NCI-H748 treated with DMSO at 0.1 percent for 48 hours (cell line): ENCODE measurements around the gene FES.
A peak's percentile ranks its signal among the peaks of the same experiment; 100 is the strongest.
"Not testable (repeated sequence)": the region's sequence is repeated elsewhere in the genome, so short reads cannot be mapped to it uniquely, and the experiment has no call there.

Experiments used
- DNase-seq: peaks from one replicate; lab custom pipeline; 2025; lab: John Stamatoyannopoulos, UW

Gene FES

GRCh38 chr15:90891346-90891949, 7.1 kb downstream of the FES start:
- DNase-seq = no peak

GRCh38 chr15:90892023-90892422, 7.7 kb downstream of the FES start:
- DNase-seq = no peak

DNA sequence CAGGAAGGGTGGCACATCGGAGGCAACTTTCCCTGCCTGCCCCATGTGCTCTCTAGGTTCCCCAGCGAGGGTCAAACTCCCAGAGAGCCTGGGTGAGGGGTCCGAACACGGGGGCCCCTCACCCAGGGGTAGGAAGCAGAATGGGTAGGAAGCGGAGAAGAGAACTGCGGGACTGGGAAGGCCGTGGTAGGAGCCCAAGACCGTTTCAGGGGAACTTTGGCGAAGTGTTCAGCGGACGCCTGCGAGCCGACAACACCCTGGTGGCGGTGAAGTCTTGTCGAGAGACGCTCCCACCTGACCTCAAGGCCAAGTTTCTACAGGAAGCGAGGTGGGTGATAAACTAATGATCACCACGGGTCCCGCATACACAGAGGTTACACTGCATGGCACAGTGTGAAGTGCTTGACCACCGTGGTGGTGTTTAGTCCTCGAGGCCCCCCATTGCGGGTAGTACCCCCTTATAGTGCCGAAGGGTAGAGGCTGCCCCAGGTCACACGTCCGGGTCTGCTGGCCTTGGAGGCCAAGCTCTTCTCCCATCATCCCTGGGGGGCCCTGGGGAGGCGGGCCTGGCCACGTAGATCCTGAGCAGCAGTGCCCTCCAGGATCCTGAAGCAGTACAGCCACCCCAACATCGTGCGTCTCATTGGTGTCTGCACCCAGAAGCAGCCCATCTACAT, 8.3 kb downstream of the FES start:
- no peak for DNase-seq

DNA sequence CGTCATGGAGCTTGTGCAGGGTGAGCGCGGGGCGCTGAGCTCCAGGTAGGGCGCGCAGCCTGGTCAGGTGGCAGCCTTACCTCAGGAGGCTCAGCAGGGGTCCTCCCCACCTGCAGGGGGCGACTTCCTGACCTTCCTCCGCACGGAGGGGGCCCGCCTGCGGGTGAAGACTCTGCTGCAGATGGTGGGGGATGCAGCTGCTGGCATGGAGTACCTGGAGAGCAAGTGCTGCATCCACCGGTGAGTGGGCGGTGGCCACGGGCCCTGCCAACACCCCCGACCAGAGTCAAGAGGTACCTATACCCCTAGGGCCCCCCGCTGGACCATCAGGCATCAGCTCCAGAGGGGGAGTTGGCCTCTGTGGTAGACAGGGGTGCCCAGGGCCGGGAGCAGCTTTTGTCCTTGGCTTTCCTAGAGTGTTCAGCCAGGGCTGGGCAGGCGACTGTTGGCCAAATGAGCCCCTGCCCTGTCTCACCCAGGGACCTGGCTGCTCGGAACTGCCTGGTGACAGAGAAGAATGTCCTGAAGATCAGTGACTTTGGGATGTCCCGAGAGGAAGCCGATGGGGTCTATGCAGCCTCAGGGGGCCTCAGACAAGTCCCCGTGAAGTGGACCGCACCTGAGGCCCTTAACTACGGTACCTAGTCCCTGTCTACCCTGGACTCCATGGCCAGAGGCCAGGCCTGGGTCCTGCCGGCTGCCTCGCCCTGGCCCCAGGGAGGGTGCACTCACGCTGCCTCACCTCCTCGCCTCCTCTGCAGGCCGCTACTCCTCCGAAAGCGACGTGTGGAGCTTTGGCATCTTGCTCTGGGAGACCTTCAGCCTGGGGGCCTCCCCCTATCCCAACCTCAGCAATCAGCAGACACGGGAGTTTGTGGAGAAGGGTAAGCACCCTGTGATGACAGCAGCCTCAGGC, 9.1 kb downstream of the FES start:
- no peak for DNase-seq

DNA sequence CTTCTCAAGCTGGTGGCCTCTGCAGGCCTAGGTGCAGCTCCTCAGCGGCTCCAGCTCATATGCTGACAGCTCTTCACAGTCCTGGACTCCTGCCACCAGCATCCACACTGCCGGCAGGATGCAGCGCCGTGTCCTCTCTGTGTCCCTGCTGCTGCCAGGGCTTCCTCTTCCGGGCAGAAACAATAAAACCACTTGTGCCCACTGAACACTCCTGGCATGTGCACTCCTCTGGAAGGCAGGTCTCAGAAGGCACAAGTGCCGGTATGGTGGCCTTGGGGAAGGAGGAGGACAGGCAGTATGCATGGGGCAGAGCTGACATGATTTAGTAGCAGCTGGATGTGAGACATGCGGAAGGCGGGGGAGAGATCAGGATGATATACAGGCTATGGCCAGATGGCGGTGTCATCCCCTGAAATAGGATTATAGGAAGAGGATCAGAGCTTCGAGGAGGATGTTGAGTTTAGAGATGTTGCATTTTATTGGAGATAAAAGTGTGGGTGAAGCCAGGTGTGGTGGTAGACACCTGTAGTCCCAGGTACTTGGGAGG, 11.3 kb downstream of the FES start:
- DNase-seq = no peak

DNA sequence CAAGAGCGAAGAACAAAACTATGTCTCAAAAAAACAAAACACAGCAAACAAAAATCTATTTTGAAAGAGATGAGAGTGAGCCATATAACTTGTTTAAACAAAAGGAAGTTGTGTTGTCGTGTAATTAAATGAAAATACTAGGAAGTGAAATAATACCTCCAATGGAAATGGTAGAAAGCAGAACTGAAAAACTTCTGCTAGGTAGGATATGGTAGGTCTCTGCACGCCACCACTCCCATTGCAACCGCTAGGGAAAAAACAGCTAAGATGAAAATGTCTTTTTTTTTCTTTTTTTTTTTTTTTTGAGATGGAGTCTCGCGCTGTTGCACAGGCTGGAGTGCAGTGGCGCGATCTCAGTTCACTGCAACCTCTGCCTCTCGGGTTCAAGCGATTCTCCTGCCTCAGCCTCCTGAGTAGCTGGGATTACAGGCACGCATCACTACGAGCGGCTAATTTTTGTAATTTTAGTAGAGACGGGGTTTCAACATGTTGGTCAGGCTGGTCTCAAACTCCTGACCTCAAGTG, 12.9 kb downstream of the FES start:
- DNase-seq = not testable (repeated sequence)

GRCh38 chr15:90901175-90902039, 17.1 kb downstream of the FES start:
- DNase-seq = no peak

- peak; percentile 12 for DNase-seq
Measured at GRCh38 chr15:90902040-90902839, 17.9 kb downstream of the FES start.

- DNase-seq = peak; percentile 3
Measured at GRCh38 chr15:90902840-90903732, 18.8 kb downstream of the FES start, which contains the start of gene MAN2A2. Gene MAN2A2 (plus strand): TSS chr15:90903302. CDS start chr15:90904208, 906 bp downstream.

DNA sequence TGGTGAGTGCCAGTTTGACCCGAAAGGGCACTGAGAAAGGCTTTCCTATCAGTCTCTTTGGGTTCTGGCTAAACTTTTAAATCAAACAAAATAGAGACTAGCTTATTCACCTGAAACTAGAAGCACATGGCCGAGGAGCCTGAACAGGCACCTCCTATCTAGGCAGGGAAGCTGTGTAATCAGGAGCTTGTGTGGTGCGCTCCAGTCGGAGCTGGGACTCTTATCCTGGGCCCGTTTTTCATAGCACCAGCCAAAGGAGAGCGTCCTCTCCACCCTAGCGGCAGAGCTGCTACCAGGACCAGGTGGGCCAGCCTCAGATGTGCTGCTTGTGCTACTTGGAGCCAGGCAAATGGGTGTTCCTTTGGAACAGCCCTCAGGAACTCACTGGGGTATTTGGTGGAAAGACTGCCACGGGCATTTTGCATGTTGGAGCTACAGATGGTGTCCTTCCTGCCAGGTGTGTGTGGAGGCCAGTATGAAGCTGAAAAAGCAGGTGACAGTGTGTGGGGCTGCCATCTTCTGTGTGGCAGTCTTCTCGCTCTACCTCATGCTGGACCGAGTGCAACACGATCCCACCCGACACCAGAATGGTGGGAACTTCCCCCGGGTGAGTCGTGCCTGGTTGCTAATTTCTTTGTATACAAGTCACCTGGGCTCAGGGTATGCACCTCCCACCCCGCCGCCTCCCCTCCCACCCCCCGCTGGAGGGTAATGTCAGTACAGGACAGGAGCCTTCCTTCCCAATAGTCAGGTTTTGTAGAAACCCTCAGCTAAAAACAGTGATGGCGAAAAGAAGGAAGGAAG, 19.6 kb downstream of the FES start:
- DNase-seq = no peak

GRCh38 chr15:90904746-90905145, 20.4 kb downstream of the FES start:
- no peak for DNase-seq

- DNase-seq = no peak
Measured at GRCh38 chr15:90905306-90906180, 21.2 kb downstream of the FES start.

DNA sequence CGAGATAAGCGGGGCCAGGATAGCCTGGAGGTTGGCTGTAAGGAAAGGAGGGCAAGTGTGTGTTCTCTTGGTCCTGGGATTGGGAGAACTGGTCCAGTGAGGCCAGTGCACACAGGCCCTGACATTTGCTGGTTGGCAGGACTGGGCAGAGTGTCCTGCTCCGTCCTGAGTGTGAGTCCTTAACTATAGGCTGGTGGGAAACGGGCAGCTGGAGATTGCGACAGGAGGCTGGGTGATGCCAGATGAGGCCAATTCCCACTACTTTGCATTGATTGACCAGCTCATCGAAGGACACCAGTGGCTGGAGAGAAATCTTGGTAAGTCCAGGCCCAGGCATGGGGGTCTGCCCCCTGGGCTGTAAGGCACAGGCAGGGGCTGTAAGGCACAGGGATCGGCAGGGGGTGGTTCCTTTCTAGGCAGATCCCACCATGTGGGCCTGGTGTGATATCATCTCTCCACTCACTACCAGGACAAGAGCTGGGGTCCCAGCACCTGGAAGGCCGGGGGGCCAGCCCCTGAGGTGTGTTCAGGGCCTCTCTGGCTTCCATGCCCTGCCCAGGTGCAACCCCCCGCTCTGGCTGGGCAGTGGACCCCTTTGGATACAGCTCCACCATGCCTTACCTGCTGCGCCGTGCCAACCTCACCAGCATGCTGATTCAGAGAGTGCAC, 22.0 kb downstream of the FES start:
- DNase-seq = no peak

- DNase-seq = no peak
Measured at GRCh38 chr15:90907051-90907660, 22.9 kb downstream of the FES start.

GRCh38 chr15:90907838-90908507, 23.7 kb downstream of the FES start:
- DNase-seq = no peak

GRCh38 chr15:90909449-90909848, 25.1 kb downstream of the FES start:
- DNase-seq = not testable (repeated sequence)
